ENCODE measurements around the gene MAMDC2.

- TF ChIP-seq EZH2 (IDR thresholded peaks at IDR 0.05) (no peak), POLR2AphosphoS5 (IDR thresholded peaks at IDR 0.05; ENCODE audit: borderline replicate concordance, low read depth, low read length) (no peak), FOXP2 (optimal IDR thresholded peaks at IDR 0.05; ENCODE audit: control extremely low read depth, extremely low read length, insufficient read depth) (no peak)
Observed at GRCh38 chr9:70020991-70021571, 22.6 kb upstream of the MAMDC2 start.

All from SK-N-MC (cell line).